NT2/D1 (cell line): ENCODE measurements around the gene SUSD3.

ENCODE experiments used
- YY1 ChIP-seq: IDR thresholded peaks from 2 replicates; pipeline ENCODE4 v1.6.1; 2011; ENCODE audit not compliant: insufficient read length, insufficient read depth
- ZNF274 ChIP-seq: IDR thresholded peaks from 2 replicates; pipeline ENCODE4 v1.6.1; 2011; ENCODE audit warnings: mild to moderate bottlenecking, low read depth, low read length

DNA sequence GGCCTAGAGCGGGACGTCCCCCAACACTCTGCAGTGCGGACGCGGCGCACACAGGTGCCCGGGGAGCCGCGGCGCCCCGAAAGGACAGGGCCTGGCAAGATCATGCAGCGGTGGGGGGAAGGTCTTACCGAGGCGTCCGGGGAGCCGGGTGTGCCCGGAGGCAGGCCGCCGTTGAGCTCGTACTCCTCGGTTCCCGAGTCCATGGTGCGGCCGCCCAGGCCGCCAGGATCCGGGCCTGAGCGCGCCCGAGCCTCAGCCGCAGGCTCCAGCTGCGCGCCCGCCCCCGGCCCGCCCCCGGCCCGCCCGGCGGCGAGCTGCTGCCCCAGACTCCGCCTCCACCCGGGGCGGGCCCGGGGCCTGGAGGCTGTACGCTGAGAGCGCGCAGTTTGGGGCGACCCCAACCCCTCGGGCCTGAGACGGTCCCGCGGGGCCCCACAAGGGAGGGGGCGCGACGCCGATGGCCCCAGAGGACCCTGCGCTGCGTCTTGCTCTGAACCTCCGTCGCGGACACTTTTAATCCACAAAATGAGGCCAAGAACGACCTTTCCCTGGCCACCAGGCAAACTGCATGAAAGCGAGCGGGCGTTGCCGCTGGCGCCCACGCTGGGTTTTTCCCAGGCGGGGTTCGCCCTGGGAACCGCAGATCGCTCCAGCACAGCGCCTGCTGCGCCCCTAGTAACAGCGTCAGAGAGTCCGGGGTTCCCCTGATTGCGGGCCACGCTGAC lies 75.7 kb downstream of the SUSD3 start, which contains the start of gene NINJ1:
- TF ChIP-seq ZNF274 (no peak), YY1 (no peak)
